Measurements from ENCODE around the gene STAMBPL1. TPM values are rescaled to one million over a fixed set of nuclear protein-coding genes. Genes with fewer than 3 reads are reported as not detected.
"Not testable (repeated sequence)": the region's sequence is repeated elsewhere in the genome, so short reads cannot be mapped to it uniquely, and the experiment has no call there.

Gene STAMBPL1
- total RNA-seq, 1 donor from 2014 or later: 1.8 TPM

GRCh38 chr10:88854684-88855083, 25.4 kb upstream of the STAMBPL1 start:
- DNase-seq (ENCODE audit: low spot score) (no peak), ATAC-seq (peak; percentile 50)

GRCh38 chr10:88857831-88858230, 22.2 kb upstream of the STAMBPL1 start:
- ATAC-seq: no peak
- DNase-seq (ENCODE audit: low spot score): no peak

- DNase-seq (ENCODE audit: low spot score): no peak
- no peak for ATAC-seq
Measured at GRCh38 chr10:88858491-88858890, 21.6 kb upstream of the STAMBPL1 start.

- DNase-seq (ENCODE audit: low spot score) (no peak), ATAC-seq (no peak)
Measured at GRCh38 chr10:88861036-88861435, 19.0 kb upstream of the STAMBPL1 start.

- peak; percentile 99 for ATAC-seq
- DNase-seq (ENCODE audit: low spot score): no peak
Measured at GRCh38 chr10:88865281-88865876, 14.7 kb upstream of the STAMBPL1 start.

- DNase-seq (ENCODE audit: low spot score) (no peak), ATAC-seq (no peak)
Measured at GRCh38 chr10:88866454-88866853, 13.6 kb upstream of the STAMBPL1 start.

- ATAC-seq (no peak), DNase-seq (ENCODE audit: low spot score) (no peak)
Measured at GRCh38 chr10:88870089-88870488, 10.0 kb upstream of the STAMBPL1 start.

GRCh38 chr10:88873757-88874156, 6.3 kb upstream of the STAMBPL1 start:
- no peak for DNase-seq (ENCODE audit: low spot score)
- no peak for ATAC-seq

GRCh38 chr10:88874281-88874680, 5.8 kb upstream of the STAMBPL1 start:
- no peak for DNase-seq (ENCODE audit: low spot score)
- ATAC-seq: no peak

GRCh38 chr10:88875081-88875480, 5.0 kb upstream of the STAMBPL1 start:
- DNase-seq (ENCODE audit: low spot score) (no peak), ATAC-seq (no peak)

GRCh38 chr10:88877298-88877697, 2.7 kb upstream of the STAMBPL1 start:
- ATAC-seq (no peak), DNase-seq (ENCODE audit: low spot score) (no peak)

- peak; percentile 95 for ATAC-seq
- peak; percentile 89 for DNase-seq (ENCODE audit: low spot score)
Measured at GRCh38 chr10:88880282-88881076, 434 bp downstream of the STAMBPL1 start.

- DNase-seq (ENCODE audit: low spot score) (no peak), ATAC-seq (no peak)
Measured at GRCh38 chr10:88881320-88881719, 1.3 kb downstream of the STAMBPL1 start.

- ATAC-seq: no peak
- no peak for DNase-seq (ENCODE audit: low spot score)
Measured at GRCh38 chr10:88881922-88882645, 2.0 kb downstream of the STAMBPL1 start.

GRCh38 chr10:88882646-88883447, 2.8 kb downstream of the STAMBPL1 start:
- DNase-seq (ENCODE audit: low spot score); ATAC-seq: not testable (repeated sequence)

- no peak for DNase-seq (ENCODE audit: low spot score)
- no peak for ATAC-seq
Measured at GRCh38 chr10:88883448-88883809, 3.4 kb downstream of the STAMBPL1 start.

GRCh38 chr10:88886557-88886956, 6.5 kb downstream of the STAMBPL1 start:
- DNase-seq (ENCODE audit: low spot score): no peak
- ATAC-seq: no peak

- ATAC-seq (no peak), DNase-seq (ENCODE audit: low spot score) (no peak)
Measured at GRCh38 chr10:88888810-88889445, 8.9 kb downstream of the STAMBPL1 start.

GRCh38 chr10:88889559-88890337, 9.7 kb downstream of the STAMBPL1 start:
- ATAC-seq (no peak), DNase-seq (ENCODE audit: low spot score) (no peak)
